CD4-positive, CD25-positive, alpha-beta regulatory T cell (primary cell): ENCODE data around the gene RARRES2. TPM values are rescaled to one million over a fixed set of nuclear protein-coding genes. Genes with fewer than 3 reads are reported as not detected.
"Not testable (repeated sequence)": the region's sequence is repeated elsewhere in the genome, so short reads cannot be mapped to it uniquely, and the experiment has no call there.

Experiments used
- ATAC-seq, 2 donors: fragments of 150-1000 bp; cut with Tn5 transposase; one replicate each; pipeline ENCODE4 v1.10.0; 2021; ENCODE audit warnings: low read depth in 2 of 2, moderate number of reproducible peaks in 2 of 2, moderate library complexity in 1 of 2
- DNase-seq, 3 donors: peaks; one replicate each; pipeline versions ENCODE4 v3.0.0 to v3.0.0-alpha.2; 2012 to 2022; ENCODE audit warnings: mixed read lengths in 1 of 3
- H3K27ac ChIP-seq: one replicate; pipeline ENCODE4 v1.7.0; 2013; ENCODE audit warnings: mild to moderate bottlenecking, low read length; ENCODE audit not compliant: insufficient read depth, poor library complexity, severe bottlenecking
- H3K27me3 ChIP-seq: one replicate; pipeline ENCODE4 v1.7.0; 2013; ENCODE audit warnings: low read length; ENCODE audit not compliant: control insufficient read depth, insufficient read depth
- H3K36me3 ChIP-seq: one replicate; pipeline ENCODE4 v1.7.0; 2013; ENCODE audit warnings: mild to moderate bottlenecking, low read length, moderate library complexity; ENCODE audit not compliant: control insufficient read depth, insufficient read depth
- H3K4me1 ChIP-seq: 2 replicates; pipeline ENCODE4 v1.7.0; 2013; ENCODE audit warnings: mild to moderate bottlenecking, low read length; ENCODE audit not compliant: insufficient read depth, control insufficient read depth, poor library complexity, severe bottlenecking
- H3K4me3 ChIP-seq: one replicate; pipeline ENCODE4 v1.7.0; 2013; ENCODE audit warnings: low read depth, mild to moderate bottlenecking, low read length, moderate library complexity
- H3K9me3 ChIP-seq, 2 experiments: 1 replicate in 1 of 2; 2 replicates in 1 of 2; pipeline ENCODE4 v1.7.0; 2013; ENCODE audit warnings: low read length in 2 of 2, mild to moderate bottlenecking in 1 of 2, moderate library complexity in 1 of 2; ENCODE audit not compliant: control insufficient read depth in 2 of 2
- H3K27ac Mint-ChIP-seq, 3 donors: one replicate each; pipeline ENCODE4 v1.8.0; 2020 to 2022; ENCODE audit warnings: mild to moderate bottlenecking in 3 of 3, mixed read lengths in 3 of 3, moderate library complexity in 2 of 3
- H3K27me3 Mint-ChIP-seq: one replicate; pipeline ENCODE4 v1.8.0; 2022; ENCODE audit warnings: mild to moderate bottlenecking, mixed read lengths
- H3K36me3 Mint-ChIP-seq: one replicate; pipeline ENCODE4 v1.8.0; 2020; ENCODE audit warnings: mixed read lengths
- H3K4me1 Mint-ChIP-seq, 4 donors: one replicate each; pipeline ENCODE4 v1.8.0; 2020 to 2022; ENCODE audit warnings: mixed read lengths in 4 of 4, mild to moderate bottlenecking in 1 of 4
- H3K4me3 Mint-ChIP-seq, 4 donors: one replicate each; pipeline ENCODE4 v1.8.0; 2020 to 2022; ENCODE audit warnings: mild to moderate bottlenecking in 4 of 4, mixed read lengths in 4 of 4, moderate library complexity in 3 of 4
- H3K9me3 Mint-ChIP-seq, 7 donors: one replicate each; pipeline ENCODE4 v1.8.0; 2020 to 2022; ENCODE audit warnings: mixed read lengths in 7 of 7, mild to moderate bottlenecking in 3 of 7, moderate library complexity in 2 of 7
- polyA plus RNA-seq, 4 donors: library from polyadenylated mRNA; unstranded; fragments of 300-500 nt; fragmentation: Illumina TruSeq; gene quantifications; one replicate each; pipeline ENCODE4 v1.2.3, GENCODE V29; 2021
- total RNA-seq: library from RNA; stranded (reverse); gene quantifications from one replicate; pipeline ENCODE4 v1.2.3, GENCODE V29; 2022

The RARRES2 gene
- total and polyA plus RNA-seq, 5 donors from 2014 or later = not detected

DNA sequence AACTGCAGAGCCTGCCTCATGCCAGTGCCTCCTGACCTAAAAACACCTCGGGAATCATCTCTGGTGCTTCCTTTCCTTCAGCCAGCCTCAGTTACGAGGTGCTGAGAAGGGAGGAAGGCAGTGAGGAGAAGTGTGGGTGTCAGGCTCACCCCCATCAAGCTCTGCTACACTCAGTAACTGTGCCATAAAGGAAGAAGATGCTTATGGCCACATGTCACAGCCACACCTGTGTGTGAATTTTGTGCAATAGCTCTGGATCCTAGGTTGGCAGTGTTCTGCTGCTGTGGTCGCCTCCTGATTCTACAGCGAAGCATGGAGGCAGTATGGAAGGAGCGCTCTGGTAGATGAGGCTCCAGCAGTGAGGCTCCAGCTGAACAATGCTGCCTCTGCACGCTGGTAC is 52.6 kb downstream of the RARRES2 start:
- not testable (repeated sequence) for H3K36me3 Mint-ChIP-seq, H3K27ac Mint-ChIP-seq, H3K4me1 ChIP-seq, H3K27me3 ChIP-seq, H3K4me1 Mint-ChIP-seq, H3K4me3 ChIP-seq, H3K9me3 Mint-ChIP-seq, H3K36me3 ChIP-seq, H3K27ac ChIP-seq, H3K9me3 ChIP-seq, H3K27me3 Mint-ChIP-seq, DNase-seq, H3K4me3 Mint-ChIP-seq, ATAC-seq

Other genes starting within 250 kb of the RARRES2 start
- 10.7 TPM for gene LRRC61, start 18.3 kb downstream of the RARRES2 start, total RNA-seq
- gene LRRC61, start 18.3 kb downstream of the RARRES2 start, polyA plus RNA-seq = 10 to 100 TPM; 21.9 to 33.1 (median 25.6) TPM
- 17.2 TPM for gene ACTR3C, start 18.1 kb downstream of the RARRES2 start, total RNA-seq
- 1 to 10 TPM; 4.3 to 5.5 (median 4.8) TPM for gene ACTR3C, start 18.1 kb downstream of the RARRES2 start, polyA plus RNA-seq
- 40.3 TPM for gene REPIN1, start 27.2 kb upstream of the RARRES2 start, total RNA-seq
- gene REPIN1, start 27.2 kb upstream of the RARRES2 start, polyA plus RNA-seq = 10 to 100 TPM; 22.5 to 35.2 (median 26.5) TPM
- 2.9 TPM for gene ZNF775, start 37.7 kb upstream of the RARRES2 start, total RNA-seq
- gene ZNF775, start 37.7 kb upstream of the RARRES2 start, polyA plus RNA-seq = 1 to 10 TPM; 2.2 to 7.6 (median 4.1) TPM
- 8.0 TPM for gene GIMAP8, start 109.0 kb upstream of the RARRES2 start, total RNA-seq
- gene GIMAP8, start 109.0 kb upstream of the RARRES2 start, polyA plus RNA-seq = 10 to 100 TPM; 11.3 to 30.8 (median 18.4) TPM
- 64.2 TPM for gene GIMAP7, start 173.2 kb upstream of the RARRES2 start, total RNA-seq
- 1,000 to 10,000 TPM in 1 of 4 donors, 100 to 1,000 TPM in 3; 519 to 1,084 (median 836) TPM for gene GIMAP7, start 173.2 kb upstream of the RARRES2 start, polyA plus RNA-seq
- 90.1 TPM for gene GIMAP4, start 225.8 kb upstream of the RARRES2 start, total RNA-seq
- 100 to 1,000 TPM; 402 to 667 (median 490) TPM for gene GIMAP4, start 225.8 kb upstream of the RARRES2 start, polyA plus RNA-seq